GM12864 (cell line): Measurements from ENCODE around the gene ZFAND3.

Experiments used
- DNase-seq: peaks from one replicate; pipeline ENCODE4 v3.0.0-alpha.2; 2011; ENCODE audit warnings: low read depth
- H3K4me3 ChIP-seq: 2 replicates; pipeline ENCODE4 v1.5.1; 2011; ENCODE audit warnings: mild to moderate bottlenecking, low read depth, low read length, control low read depth
- TF ChIP-seq, protein P1 (sequence below): IDR thresholded peaks from 2 replicates; pipeline ENCODE4 v1.5.1; 2011; ENCODE audit warnings: low read depth, mild to moderate bottlenecking, moderate library complexity, low read length, control low read depth, inconsistent platforms; ENCODE audit errors: missing control alignments

ZFAND3 gene

GRCh38 chr6:38185752-38186151, 366.2 kb downstream of the ZFAND3 start:
- TF ChIP-seq, protein P1, sequence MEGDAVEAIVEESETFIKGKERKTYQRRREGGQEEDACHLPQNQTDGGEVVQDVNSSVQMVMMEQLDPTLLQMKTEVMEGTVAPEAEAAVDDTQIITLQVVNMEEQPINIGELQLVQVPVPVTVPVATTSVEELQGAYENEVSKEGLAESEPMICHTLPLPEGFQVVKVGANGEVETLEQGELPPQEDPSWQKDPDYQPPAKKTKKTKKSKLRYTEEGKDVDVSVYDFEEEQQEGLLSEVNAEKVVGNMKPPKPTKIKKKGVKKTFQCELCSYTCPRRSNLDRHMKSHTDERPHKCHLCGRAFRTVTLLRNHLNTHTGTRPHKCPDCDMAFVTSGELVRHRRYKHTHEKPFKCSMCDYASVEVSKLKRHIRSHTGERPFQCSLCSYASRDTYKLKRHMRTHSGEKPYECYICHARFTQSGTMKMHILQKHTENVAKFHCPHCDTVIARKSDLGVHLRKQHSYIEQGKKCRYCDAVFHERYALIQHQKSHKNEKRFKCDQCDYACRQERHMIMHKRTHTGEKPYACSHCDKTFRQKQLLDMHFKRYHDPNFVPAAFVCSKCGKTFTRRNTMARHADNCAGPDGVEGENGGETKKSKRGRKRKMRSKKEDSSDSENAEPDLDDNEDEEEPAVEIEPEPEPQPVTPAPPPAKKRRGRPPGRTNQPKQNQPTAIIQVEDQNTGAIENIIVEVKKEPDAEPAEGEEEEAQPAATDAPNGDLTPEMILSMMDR = no peak
- no peak for DNase-seq
- H3K4me3 ChIP-seq = no peak overlapping the region

GRCh38 chr6:38187325-38187724, 367.8 kb downstream of the ZFAND3 start:
- TF ChIP-seq, protein P1 = no peak
- DNase-seq = no peak
- H3K4me3 ChIP-seq = no peak overlapping the region

DNA sequence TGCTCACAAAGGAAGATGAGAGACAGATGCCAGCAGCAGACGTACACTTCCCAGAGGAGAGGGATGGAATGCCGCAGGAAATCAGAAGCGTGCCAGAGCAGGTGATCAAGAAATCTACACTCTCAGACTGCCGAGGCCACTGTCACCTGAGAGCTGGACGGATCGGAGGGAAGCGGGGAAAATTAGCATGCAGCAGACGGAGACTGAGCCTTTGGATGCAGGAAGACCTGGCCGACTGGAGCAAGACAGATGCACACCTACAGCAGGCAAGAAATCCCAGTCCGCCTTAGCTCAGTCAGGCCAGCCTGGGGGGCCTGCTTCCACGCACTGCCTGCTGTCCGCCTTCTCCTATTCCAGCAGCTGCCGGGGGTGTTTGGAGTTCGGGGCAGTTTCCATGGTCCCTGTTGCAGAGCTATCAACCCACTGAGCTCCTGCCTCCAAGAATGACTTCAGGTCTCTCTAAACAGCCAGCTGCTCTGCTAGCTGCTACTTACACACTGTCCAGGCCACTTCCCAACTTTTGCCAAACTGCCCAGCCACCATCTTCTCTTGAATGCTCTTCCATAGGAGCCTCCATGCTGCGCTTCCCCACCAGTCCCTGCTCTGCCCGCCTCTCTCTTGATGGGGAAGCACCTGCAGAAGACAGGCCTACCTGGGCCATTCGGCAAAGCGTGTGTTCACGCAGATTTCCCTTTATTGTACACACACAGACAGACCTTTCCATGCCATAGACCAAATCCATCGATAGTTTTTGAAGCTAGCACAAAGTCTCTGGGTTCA, 368.5 kb downstream of the ZFAND3 start:
- DNase-seq = no peak
- no peak overlapping the region for H3K4me3 ChIP-seq
- TF ChIP-seq, protein P1 = no peak

DNA sequence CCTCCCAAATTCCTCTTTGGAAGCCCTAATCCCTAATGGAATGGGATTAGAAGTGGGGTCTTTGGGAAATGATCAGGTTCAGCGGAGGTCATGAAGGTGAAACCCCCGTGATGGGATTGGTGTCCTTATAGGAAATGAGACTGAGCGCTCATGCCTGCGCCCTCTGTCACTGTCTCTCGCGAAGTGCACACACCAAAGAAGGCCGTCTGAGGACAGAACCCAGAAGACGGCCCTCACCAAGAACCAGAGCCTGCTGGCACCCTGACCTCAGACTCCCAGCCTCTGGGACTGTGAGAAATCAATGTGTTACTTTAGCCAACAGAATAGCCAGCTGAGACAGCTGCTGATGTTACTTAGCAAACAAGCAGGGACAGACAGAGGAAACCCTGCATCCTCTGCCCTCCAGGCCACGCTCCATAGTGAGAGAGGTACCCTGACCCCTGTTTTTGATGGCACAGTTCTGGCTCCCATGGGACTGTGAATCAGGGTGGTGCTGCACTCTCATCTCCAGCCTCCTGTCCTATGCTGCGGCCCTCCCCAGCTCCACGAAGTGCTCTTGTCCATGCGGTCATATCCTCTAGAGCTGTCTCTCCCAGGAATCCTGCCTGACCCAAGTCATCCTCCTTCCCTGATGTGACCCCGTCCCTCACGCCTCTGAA, 369.3 kb downstream of the ZFAND3 start:
- no peak overlapping the region for H3K4me3 ChIP-seq
- DNase-seq = no peak
- TF ChIP-seq, protein P1 = no peak

DNA sequence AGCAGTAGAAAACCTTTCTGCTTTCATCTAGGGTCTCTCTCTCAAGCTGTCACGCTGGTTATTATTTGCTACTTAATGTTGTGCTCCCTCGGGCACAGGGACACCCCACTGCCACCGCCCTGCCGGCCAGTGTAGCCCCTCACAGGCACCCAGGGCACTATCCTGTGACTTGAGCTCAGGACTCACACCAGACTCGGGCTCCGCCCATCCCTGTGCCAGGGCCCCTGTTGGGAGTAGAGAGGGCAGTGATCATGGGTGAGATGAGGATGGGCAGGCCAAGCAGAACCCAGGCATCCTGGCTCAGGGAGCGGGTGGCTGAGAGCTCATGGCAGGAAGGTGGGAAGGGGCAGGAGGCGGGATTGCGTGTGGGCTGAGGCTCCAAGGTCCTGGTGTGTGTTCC, 371.9 kb downstream of the ZFAND3 start:
- TF ChIP-seq, protein P1 = no peak
- no peak for DNase-seq
- no peak overlapping the region for H3K4me3 ChIP-seq

GRCh38 chr6:38192011-38192410, 372.5 kb downstream of the ZFAND3 start:
- TF ChIP-seq, protein P1 = no peak
- no peak overlapping the region for H3K4me3 ChIP-seq
- DNase-seq = no peak
